Panc1 (cell line): ENCODE data around the gene HSD17B2. TPM values are rescaled to one million over a fixed set of nuclear protein-coding genes. Genes with fewer than 3 reads are reported as not detected.

Experiments used
- ATAC-seq: fragments of 200-7000 bp; cut with Tn5 transposase; 2 replicates; pipeline ENCODE4 v1.9.1; 2020; ENCODE audit warnings: mild to moderate bottlenecking, moderate library complexity
- BruUV-seq: library from RNA; stranded (reverse); fragments of 400-500 nt; replicated peaks from 2 replicates; lab custom pipeline; 2021; lab: Mats Ljungman, UMichigan
- CTCF ChIA-PET: fragments of 300-600 bp; sonication (Branson Sonifier 250); formaldehyde crosslinking; loops from one replicate; lab custom pipeline; 2022; ENCODE audit warnings: antibody characterized with exemption; lab: Charles Lee
- POLR2A ChIA-PET: fragments of 300-600 bp; sonication (Branson Sonifier 250); formaldehyde crosslinking; loops from one replicate; lab custom pipeline; 2022; ENCODE audit warnings: antibody characterized with exemption; lab: Charles Lee
- DNase-seq: peaks from one replicate; pipeline ENCODE4 v3.0.0-alpha.2; 2010; ENCODE audit warnings: low read depth, low spot score
- H3K27ac ChIP-seq: 2 replicates; pipeline ENCODE4 v1.5.1; 2011; ENCODE audit warnings: mild to moderate bottlenecking, low read length, inconsistent platforms
- H3K27me3 ChIP-seq: fragments of 200-500 bp; sonication (Bioruptor generic); 2 replicates; pipeline ENCODE4 v1.6.0; 2014; ENCODE audit warnings: low read length, inconsistent platforms; ENCODE audit not compliant: control insufficient read depth, insufficient read depth
- H3K36me3 ChIP-seq: fragments of 200-500 bp; sonication (Bioruptor generic); 2 replicates; pipeline ENCODE4 v1.5.1; 2014; ENCODE audit warnings: inconsistent platforms, mild to moderate bottlenecking, low read length, moderate library complexity; ENCODE audit not compliant: control insufficient read depth, insufficient read depth
- H3K4me1 ChIP-seq: 2 replicates; pipeline ENCODE4 v1.5.1; 2011; ENCODE audit warnings: inconsistent platforms, mild to moderate bottlenecking, low read length, moderate library complexity; ENCODE audit not compliant: control insufficient read depth, insufficient read depth
- H3K4me3 ChIP-seq, 2 experiments: 2 replicates each; pipeline ENCODE4 v1.5.1; 2011 to 2012; ENCODE audit warnings: low read depth in 2 of 2, low read length in 2 of 2, mild to moderate bottlenecking in 2 of 2, inconsistent platforms in 1 of 2, moderate library complexity in 1 of 2
- H3K9me3 ChIP-seq: fragments of 200-500 bp; sonication (Bioruptor generic); 2 replicates; pipeline ENCODE4 v1.5.1; 2014; ENCODE audit warnings: low read depth, mild to moderate bottlenecking, inconsistent platforms, low read length, moderate library complexity; ENCODE audit not compliant: control insufficient read depth, insufficient read depth
- CTCF ChIP-seq: fragments of 450-650 bp; IDR thresholded peaks from 2 replicates; pipeline ENCODE4 v1.5.1; 2017; ENCODE audit warnings: mild to moderate bottlenecking
- POLR2AphosphoS5 ChIP-seq: IDR thresholded peaks from 2 replicates; pipeline ENCODE4 v1.6.1; 2012; ENCODE audit warnings: mild to moderate bottlenecking, low read depth, low read length, moderate library complexity
- REST ChIP-seq, 2 experiments: IDR thresholded peaks; 2 replicates each; pipeline ENCODE4 v1.6.1; 2011 to 2012; ENCODE audit warnings: low read depth in 2 of 2, control low read depth in 1 of 2, low read length in 1 of 2, mild to moderate bottlenecking in 1 of 2, moderate library complexity in 1 of 2; ENCODE audit not compliant: insufficient read depth in 1 of 2
- SIN3A ChIP-seq: IDR thresholded peaks from 2 replicates; pipeline ENCODE4 v1.6.1; 2012; ENCODE audit warnings: low read depth, mild to moderate bottlenecking, low read length, moderate library complexity, borderline replicate concordance; ENCODE audit not compliant: insufficient read depth
- TCF7L2 ChIP-seq: IDR thresholded peaks from 2 replicates; pipeline ENCODE4 v1.6.1; 2011; ENCODE audit warnings: mild to moderate bottlenecking, low read depth, low read length, inconsistent platforms
- in situ Hi-C: cut with HindIII; loops from 2 replicates; pipeline ENCODE4 v1.10.0; 2016; ENCODE audit warnings: low sequenced_read_pairs, low pct_unique_long_range_greater_than_20kb
- intact Hi-C: fragments of 100-400 bp; cut with micrococcal nuclease; formaldehyde crosslinking; loops from one replicate; pipeline ENCODE4 v1.10.0; 2022; ENCODE audit not compliant: unreplicated experiment
- total RNA-seq: library from RNA; stranded (reverse); gene quantifications from one replicate; pipeline ENCODE4 v1.2.1, GENCODE V29; 2021; ENCODE audit not compliant: unreplicated experiment

Gene HSD17B2
- total RNA-seq, 1 experiment from 2014 or later: 0.41 TPM

DNA sequence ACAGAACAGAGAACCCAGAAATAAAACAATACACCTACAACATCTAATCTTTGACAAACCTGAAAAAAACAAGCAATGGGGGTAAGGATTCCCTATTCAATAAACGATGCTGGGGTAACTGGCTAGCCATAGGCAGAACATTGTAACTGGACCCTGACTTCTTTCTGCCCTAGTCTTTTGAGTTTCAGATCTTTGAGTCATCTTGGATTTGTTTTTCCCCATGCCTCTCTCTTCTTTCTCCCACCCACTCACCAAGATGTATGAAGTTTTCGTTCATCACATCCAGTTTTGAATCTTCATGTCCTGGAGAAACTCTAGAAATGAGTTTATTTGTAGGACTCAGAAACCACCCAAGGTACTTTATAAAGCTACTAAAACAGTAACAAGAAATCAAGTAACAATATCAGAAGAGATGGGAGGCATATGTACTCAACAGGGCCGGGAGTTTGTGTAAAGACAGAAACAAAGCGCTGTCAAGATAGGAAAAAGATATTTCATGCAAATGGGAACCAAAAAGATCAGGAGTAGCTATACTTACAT is 39.0 kb downstream of the HSD17B2 start:
- no peaks in the 10 kb centered on the region for H3K27me3 ChIP-seq
- ATAC-seq (no peak), DNase-seq (no peak)
- ChIA-PET CTCF (no interaction called here), POLR2A (no interaction called here)
- in situ Hi-C loops (no loop called here), intact Hi-C loops (no loop called here)
- TF ChIP-seq POLR2AphosphoS5: no peak
- no peak for TF ChIP-seq TCF7L2
- no peak for TF ChIP-seq REST (IDR thresholded peaks at IDR 0.05; ENCODE audit: insufficient read depth in 1 of 2, low read depth in 2 of 2, low read length in 1 of 2)
- TF ChIP-seq SIN3A: no peak
- no peak for TF ChIP-seq CTCF
- BruUV-seq: no TSS peak
- no peaks in the 10 kb centered on the region for H3K36me3 ChIP-seq
- H3K9me3 ChIP-seq: no peaks in the 10 kb centered on the region
- H3K27ac ChIP-seq: no peak overlapping the region
- H3K4me3 ChIP-seq: no peak overlapping the region
- no peaks in the 10 kb centered on the region for H3K4me1 ChIP-seq

- H3K4me3 ChIP-seq: no peak overlapping the region
- CTCF ChIA-PET: no interaction called here
- DNase-seq (no peak), ATAC-seq (no peak)
- BruUV-seq: no TSS peak
- intact Hi-C loops (no loop called here), in situ Hi-C loops (no loop called here)
- no peak for TF ChIP-seq REST (IDR thresholded peaks at IDR 0.05; ENCODE audit: insufficient read depth in 1 of 2, low read depth in 2 of 2, low read length in 1 of 2)
- no peak for TF ChIP-seq SIN3A
- TF ChIP-seq CTCF: no peak
- no peak for TF ChIP-seq POLR2AphosphoS5
- no peak for TF ChIP-seq TCF7L2
- no peaks in the 10 kb centered on the region for H3K4me1 ChIP-seq
- H3K27me3 ChIP-seq: no peaks in the 10 kb centered on the region
- H3K9me3 ChIP-seq: no peaks in the 10 kb centered on the region
- POLR2A ChIA-PET: no interaction called here
- H3K36me3 ChIP-seq: no peaks in the 10 kb centered on the region
- H3K27ac ChIP-seq: no peak overlapping the region
Observed at GRCh38 chr16:82078125-82078524, 43.1 kb downstream of the HSD17B2 start.
